A549 treated with GW870086 at 1 μM for 4 hours (cell line): ENCODE results near the gene ZDHHC8. TPM values are rescaled to one million over a fixed set of nuclear protein-coding genes. Genes with fewer than 3 reads are reported as not detected.

ENCODE experiments used
- total RNA-seq: library from RNA; stranded (reverse); fragments of 200-300 nt; extraction: Qiagen RNA extraction; gene quantifications from 5 replicates; pipeline ENCODE4 v1.2.3, GENCODE V29; 2022; ENCODE audit warnings: low read depth

Gene ZDHHC8, protein sequence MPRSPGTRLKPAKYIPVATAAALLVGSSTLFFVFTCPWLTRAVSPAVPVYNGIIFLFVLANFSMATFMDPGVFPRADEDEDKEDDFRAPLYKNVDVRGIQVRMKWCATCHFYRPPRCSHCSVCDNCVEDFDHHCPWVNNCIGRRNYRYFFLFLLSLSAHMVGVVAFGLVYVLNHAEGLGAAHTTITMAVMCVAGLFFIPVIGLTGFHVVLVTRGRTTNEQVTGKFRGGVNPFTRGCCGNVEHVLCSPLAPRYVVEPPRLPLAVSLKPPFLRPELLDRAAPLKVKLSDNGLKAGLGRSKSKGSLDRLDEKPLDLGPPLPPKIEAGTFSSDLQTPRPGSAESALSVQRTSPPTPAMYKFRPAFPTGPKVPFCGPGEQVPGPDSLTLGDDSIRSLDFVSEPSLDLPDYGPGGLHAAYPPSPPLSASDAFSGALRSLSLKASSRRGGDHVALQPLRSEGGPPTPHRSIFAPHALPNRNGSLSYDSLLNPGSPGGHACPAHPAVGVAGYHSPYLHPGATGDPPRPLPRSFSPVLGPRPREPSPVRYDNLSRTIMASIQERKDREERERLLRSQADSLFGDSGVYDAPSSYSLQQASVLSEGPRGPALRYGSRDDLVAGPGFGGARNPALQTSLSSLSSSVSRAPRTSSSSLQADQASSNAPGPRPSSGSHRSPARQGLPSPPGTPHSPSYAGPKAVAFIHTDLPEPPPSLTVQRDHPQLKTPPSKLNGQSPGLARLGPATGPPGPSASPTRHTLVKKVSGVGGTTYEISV
- total RNA-seq = 23.0 to 37.1 TPM (median 34.3 TPM) in 5 replicates

DNA sequence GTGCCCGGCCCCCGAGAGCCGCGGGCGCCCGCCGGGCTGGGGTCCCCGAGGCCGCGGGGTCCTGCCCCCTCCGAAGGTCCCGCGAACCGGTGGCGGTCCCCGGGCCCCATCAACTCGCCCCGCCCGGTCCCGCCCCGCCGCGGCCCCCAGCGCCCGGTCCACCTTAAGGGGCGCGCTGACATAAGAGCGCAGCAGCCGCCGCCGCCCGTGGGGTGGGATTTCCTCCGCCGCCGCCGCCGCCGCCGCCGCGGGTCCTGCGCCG is at the start of gene ZDHHC8:
Gene ZDHHC8 (plus strand): TSS at position 208 of the 262 bp plus-strand sequence. CDS start 144 bp downstream, outside the sequence.

DNA sequence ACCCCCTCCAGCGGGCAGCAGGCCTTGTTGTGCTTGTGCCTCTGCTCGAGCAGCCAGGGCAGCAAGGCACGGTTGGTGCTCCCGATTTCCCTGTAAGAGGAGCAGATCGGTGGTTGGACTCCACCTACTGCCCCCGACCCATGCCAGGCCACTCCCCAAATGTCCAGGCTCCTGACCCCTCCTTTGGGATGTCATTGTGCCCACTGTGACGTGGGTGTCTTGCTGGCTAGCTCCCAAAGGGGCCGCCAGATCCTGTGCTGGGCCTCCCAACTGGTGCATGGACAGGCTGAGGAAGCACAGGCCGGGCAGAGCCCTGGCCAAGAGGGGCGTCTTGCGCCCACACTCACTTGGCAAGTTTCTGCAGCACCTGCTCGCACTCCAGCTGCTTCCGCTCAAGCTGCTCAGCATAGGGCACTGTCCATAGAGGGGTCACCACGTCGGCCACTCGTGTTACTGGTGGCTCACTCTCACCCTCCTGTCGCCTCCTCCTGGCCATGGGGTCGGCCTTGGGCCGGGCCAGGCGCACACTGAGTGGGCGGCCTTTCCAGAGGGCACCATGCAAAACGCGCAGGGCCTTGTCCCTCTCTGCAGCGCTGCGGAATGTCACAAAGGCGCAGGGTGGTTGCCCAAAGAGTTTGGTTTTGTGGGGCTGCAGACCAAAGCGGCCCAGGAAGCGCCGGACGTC is 15.8 kb upstream of the ZDHHC8 start, which contains the start of gene RANBP1:
Gene RANBP1 (plus strand): TSS at position 414 of the 685 bp plus-strand sequence. CDS start 81 bp downstream, at position 495.

DNA sequence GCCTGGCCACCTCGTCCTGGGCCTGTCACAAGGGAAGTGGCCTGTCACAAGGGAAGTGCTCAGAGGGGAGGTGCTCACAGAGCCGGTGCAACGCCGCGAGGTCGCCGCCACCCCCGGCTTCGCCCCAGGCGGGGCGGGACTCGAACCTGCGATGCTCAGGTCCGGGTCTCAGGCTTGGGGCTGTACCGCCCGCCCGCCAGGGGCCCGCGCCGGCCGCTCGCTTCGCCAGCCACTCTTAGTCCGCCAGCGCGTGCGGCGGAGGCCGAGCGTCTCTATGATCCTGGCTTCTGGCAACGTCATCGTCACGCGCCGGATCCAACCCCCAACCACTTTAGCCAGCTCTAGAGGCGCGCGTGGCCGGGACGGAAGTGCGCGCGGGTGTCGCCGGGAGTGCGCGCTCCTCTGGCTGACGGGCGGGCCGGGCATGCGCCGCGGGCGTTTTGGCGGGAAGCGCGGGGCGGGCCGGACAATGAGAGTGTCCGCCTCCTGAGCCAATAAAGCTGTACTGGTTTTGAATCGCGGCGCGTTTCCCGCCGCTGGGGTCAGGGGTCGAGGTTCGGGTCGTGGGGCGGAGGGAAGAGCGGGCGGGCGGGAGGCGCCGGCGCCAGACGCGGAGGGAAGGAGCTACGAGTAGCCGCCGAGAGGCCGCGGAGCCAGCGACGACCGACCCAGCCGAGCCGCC is 14.5 kb upstream of the ZDHHC8 start, which contains the start of gene TRMT2A:
Gene TRMT2A (minus strand): TSS at position 276 of the 682 bp plus-strand sequence. CDS start 320 bp downstream, outside the sequence.

DNA sequence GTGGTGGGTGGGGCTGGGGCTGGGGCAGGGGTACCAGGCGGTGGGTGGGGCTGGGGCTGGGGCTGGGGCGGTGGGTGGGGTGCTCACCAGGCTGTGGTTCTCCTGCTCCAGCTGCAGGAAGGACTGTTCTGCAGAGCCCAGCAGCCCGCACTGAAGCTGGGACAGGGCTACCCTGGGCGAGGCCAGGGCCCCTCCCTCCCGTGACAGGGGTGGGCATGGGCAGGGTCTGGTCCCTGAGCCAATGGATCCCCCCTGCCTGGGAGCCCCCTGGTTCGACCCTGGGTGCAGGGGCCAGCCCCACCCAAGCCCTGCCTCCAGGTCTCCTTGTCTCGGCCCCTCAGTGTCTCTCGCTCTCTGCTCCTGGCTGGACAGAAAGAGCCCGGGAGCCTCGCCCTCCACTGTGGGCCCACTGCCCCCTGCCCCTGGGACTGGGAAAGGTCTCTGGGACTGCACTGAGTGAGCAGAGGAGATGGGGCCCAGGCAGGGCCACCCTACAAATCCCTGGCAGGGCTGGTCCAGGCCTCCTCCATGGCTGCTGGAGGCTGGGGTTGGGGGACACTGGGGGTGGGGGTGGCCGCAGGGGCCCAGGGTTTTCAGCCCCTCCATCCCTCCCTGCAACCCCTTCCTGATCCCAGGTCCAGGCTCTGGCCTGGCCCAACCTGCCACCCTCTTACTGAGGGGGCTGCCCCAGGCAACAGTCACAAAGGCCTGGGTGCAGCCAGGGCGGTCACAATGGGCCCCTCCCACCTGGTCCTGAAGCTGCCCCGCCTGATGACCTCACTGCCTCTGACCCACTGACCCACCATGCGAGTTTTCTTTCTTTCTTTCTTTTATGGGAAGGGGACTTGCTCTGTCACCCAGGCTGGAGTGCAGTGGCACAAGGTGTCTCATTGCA is 19.0 kb downstream of the ZDHHC8 start, which contains the start of gene CCDC188:
Gene CCDC188 (minus strand): TSS at position 675 of the 895 bp plus-strand sequence. CDS start 69 bp downstream, at position 606.

Other genes with a start within 250 kb of the ZDHHC8 start
- gene COMT, start 190.0 kb upstream of the ZDHHC8 start, total RNA-seq = 121 to 166 TPM (median 154 TPM) in 5 replicates
- 26.1 to 43.0 TPM (median 34.7 TPM) in 5 replicates for gene TXNRD2, start 190.0 kb upstream of the ZDHHC8 start, total RNA-seq
- gene ARVCF, start 115.0 kb upstream of the ZDHHC8 start, total RNA-seq = 1.6 to 3.4 TPM (median 2.1 TPM) in 5 replicates
- gene TANGO2, start 110.7 kb upstream of the ZDHHC8 start, total RNA-seq = 10.8 to 17.2 TPM (median 12.7 TPM) in 5 replicates
- gene DGCR8, start 51.6 kb upstream of the ZDHHC8 start, total RNA-seq = 17.8 to 20.0 TPM (median 18.9 TPM) in 5 replicates
- 269 to 301 TPM (median 292 TPM) in 5 replicates for gene RANBP1, start 15.7 kb upstream of the ZDHHC8 start, total RNA-seq
- 18.7 to 24.7 TPM (median 22.9 TPM) in 5 replicates for gene TRMT2A, start 14.6 kb upstream of the ZDHHC8 start, total RNA-seq
- not detected in 5 replicates for gene CCDC188, start 19.3 kb downstream of the ZDHHC8 start, total RNA-seq
- gene RTN4R, start 136.5 kb downstream of the ZDHHC8 start, total RNA-seq = 8.0 to 12.4 TPM (median 11.6 TPM) in 5 replicates
- 29.8 to 44.3 TPM (median 42.0 TPM) in 5 replicates for gene DGCR6L, start 188.3 kb downstream of the ZDHHC8 start, total RNA-seq